MM.1S (cell line): ENCODE data around the gene RGL2.

Experiments used
- DNase-seq: peaks from one replicate; pipeline ENCODE4 v3.0.0-alpha.2; 2015
- H2AFZ ChIP-seq: fragments of 300-600 bp; sonication (generic); 2 replicates; pipeline ENCODE4 v1.6.0; 2016; ENCODE audit warnings: antibody characterized with exemption, low read length
- H3F3A ChIP-seq: fragments of 300-600 bp; sonication (generic); 2 replicates; pipeline ENCODE4 v1.6.1; 2016; ENCODE audit warnings: mild to moderate bottlenecking, antibody characterized with exemption, low read length, moderate library complexity, mixed read lengths; ENCODE audit not compliant: insufficient read depth
- H3K27ac ChIP-seq: fragments of 300-600 bp; sonication (generic); 2 replicates; pipeline ENCODE4 v1.5.1; 2016; ENCODE audit warnings: mild to moderate bottlenecking, low read length
- H3K27me3 ChIP-seq: fragments of 300-600 bp; sonication (generic); replicated peaks from 2 replicates; pipeline ENCODE4 v1.6.0; 2016; ENCODE audit warnings: low read length; ENCODE audit not compliant: insufficient read depth
- H3K36me3 ChIP-seq: fragments of 300-600 bp; sonication (generic); replicated peaks from 2 replicates; pipeline ENCODE4 v1.6.1; 2016; ENCODE audit warnings: mild to moderate bottlenecking, low read length, mixed read lengths; ENCODE audit not compliant: insufficient read depth
- H3K4me1 ChIP-seq: fragments of 300-600 bp; sonication (generic); 2 replicates; pipeline ENCODE4 v1.6.1; 2016; ENCODE audit warnings: low read length, mixed read lengths
- H3K4me2 ChIP-seq: fragments of 300-600 bp; sonication (generic); 2 replicates; pipeline ENCODE4 v1.6.0; 2016; ENCODE audit warnings: low read depth, low read length
- H3K4me3 ChIP-seq: fragments of 300-600 bp; sonication (generic); 2 replicates; pipeline ENCODE4 v1.5.1; 2016; ENCODE audit warnings: low read length, mixed read lengths
- H3K79me2 ChIP-seq: fragments of 300-600 bp; sonication (generic); 2 replicates; pipeline ENCODE4 v1.6.1; 2016; ENCODE audit warnings: mixed run types, low read length, mixed read lengths
- H3K9ac ChIP-seq: fragments of 300-600 bp; sonication (generic); 2 replicates; pipeline ENCODE4 v1.6.1; 2016; ENCODE audit warnings: low read length, mixed read lengths
- H3K9me2 ChIP-seq: fragments of 300-600 bp; sonication (generic); replicated peaks from 2 replicates; pipeline ENCODE4 v1.6.1; 2016; ENCODE audit warnings: mild to moderate bottlenecking, low read length, mixed read lengths; ENCODE audit not compliant: insufficient read depth
- H3K9me3 ChIP-seq: fragments of 300-600 bp; sonication (generic); replicated peaks from 2 replicates; pipeline ENCODE4 v1.6.1; 2016; ENCODE audit warnings: mild to moderate bottlenecking, low read length, mixed read lengths; ENCODE audit not compliant: insufficient read depth
- H4K20me1 ChIP-seq: fragments of 300-600 bp; sonication (generic); 2 replicates; pipeline ENCODE4 v1.6.1; 2016; ENCODE audit warnings: mild to moderate bottlenecking, low read length, moderate library complexity, mixed read lengths; ENCODE audit not compliant: insufficient read depth
- CTCF ChIP-seq: fragments of 300-600 bp; sonication (generic); IDR thresholded peaks from 2 replicates; pipeline ENCODE4 v1.5.1; 2016; ENCODE audit warnings: antibody characterized with exemption, low read length, mixed read lengths
- EZH2 ChIP-seq: fragments of 300-600 bp; sonication (generic); optimal IDR thresholded peaks from 2 replicates; pipeline ENCODE3; 2017; ENCODE audit warnings: low read depth, mild to moderate bottlenecking, antibody characterized with exemption, low read length, mixed read lengths
- EZH2phosphoT487 ChIP-seq: fragments of 300-600 bp; sonication (generic); IDR thresholded peaks from 2 replicates; pipeline ENCODE4 v1.6.1; 2018; ENCODE audit warnings: antibody characterized with exemption, low read length

The RGL2 gene

GRCh38 chr6:33280539-33280938, 18.2 kb downstream of the RGL2 start:
- Histone ChIP-seq H3K27ac (no peak overlapping the region), H3F3A (peaks cover 28% of the 10 kb centered on the region)

GRCh38 chr6:33279971-33280511, 18.7 kb downstream of the RGL2 start:
- no peak for DNase-seq
- no peak for TF ChIP-seq EZH2
- peak; percentile 38 for TF ChIP-seq CTCF
- Histone ChIP-seq H4K20me1 (peaks cover 10% of the 10 kb centered on the region), H2AFZ (no peak overlapping the region), H3K79me2 (peaks cover 9% of the 10 kb centered on the region), H3F3A (peaks cover 33% of the 10 kb centered on the region), H3K9ac (no peak overlapping the region), H3K4me2 (no peak overlapping the region), H3K9me3 (no peaks in the 10 kb centered on the region), H3K9me2 (no peaks in the 10 kb centered on the region), H3K4me3 (no peak overlapping the region), H3K36me3 (no peaks in the 10 kb centered on the region), H3K27ac (no peak overlapping the region), H3K4me1 (no peaks in the 10 kb centered on the region), H3K27me3 (no peaks in the 10 kb centered on the region)

More at GRCh38 chr6:33280539-33280938, 18.2 kb downstream of the RGL2 start:
- TF ChIP-seq EZH2 (no peak), EZH2phosphoT487 (no peak), CTCF (no peak)
- Histone ChIP-seq H4K20me1 (peaks cover 5% of the 10 kb centered on the region), H3K4me3 (no peak overlapping the region), H3K79me2 (peaks cover 4% of the 10 kb centered on the region; the same call in 1 of the 2 replicates), H3K9ac (no peak overlapping the region), H2AFZ (no peak overlapping the region), H3K9me3 (no peaks in the 10 kb centered on the region), H3K9me2 (no peaks in the 10 kb centered on the region), H3K4me2 (no peak overlapping the region), H3K4me1 (no peaks in the 10 kb centered on the region), H3K27me3 (no peaks in the 10 kb centered on the region), H3K36me3 (no peaks in the 10 kb centered on the region)
- no peak for DNase-seq

- H2AFZ ChIP-seq = no peak overlapping the region
- no peak overlapping the region for H3K4me3 ChIP-seq
- no peaks in the 10 kb centered on the region for H3K9me2 ChIP-seq
- H3K79me2 ChIP-seq = peaks cover 17% of the 10 kb centered on the region
- no peak overlapping the region for H3K27ac ChIP-seq
- H4K20me1 ChIP-seq = peaks cover 17% of the 10 kb centered on the region
- H3K27me3 ChIP-seq = no peaks in the 10 kb centered on the region
- H3K36me3 ChIP-seq = no peaks in the 10 kb centered on the region; the same call in 1 of the 2 replicates
- H3K9me3 ChIP-seq = no peaks in the 10 kb centered on the region
- H3K9ac ChIP-seq = no peak overlapping the region
- H3K4me1 ChIP-seq = no peaks in the 10 kb centered on the region
- H3K4me2 ChIP-seq = no peak overlapping the region
- TF ChIP-seq EZH2 (no peak), CTCF (no peak), EZH2phosphoT487 (no peak)
- H3F3A ChIP-seq = peaks cover 40% of the 10 kb centered on the region
- no peak for DNase-seq
Measured at GRCh38 chr6:33279257-33279695, 19.5 kb downstream of the RGL2 start.
